Liver (tissue), 9 donors: ENCODE data around the gene ACTN4. TPM values are rescaled to one million over a fixed set of nuclear protein-coding genes. Genes with fewer than 3 reads are reported as not detected.

Experiments
- DNase-seq: peaks from one replicate; pipeline ENCODE4 v3.0.0-alpha.2; 2017; ENCODE audit warnings: low spot score
- H3K27ac ChIP-seq, 2 donors: one replicate each; pipeline ENCODE4 v1.7.0; 2013; ENCODE audit warnings: inconsistent platforms in 2 of 2, low read length in 2 of 2, control low read depth in 1 of 2, low read depth in 1 of 2, mild to moderate bottlenecking in 1 of 2
- H3K27me3 ChIP-seq, 4 donors: one replicate each; pipeline versions ENCODE4 v1.6.1 to v1.7.0; 2013; ENCODE audit warnings: low read length in 3 of 4, inconsistent platforms in 1 of 4, mild to moderate bottlenecking in 1 of 4, moderate library complexity in 1 of 4; ENCODE audit not compliant: control insufficient read depth in 4 of 4, insufficient read depth in 4 of 4
- H3K36me3 ChIP-seq, 4 donors: one replicate each; pipeline versions ENCODE4 v1.6.1 to v1.7.0; 2013; ENCODE audit warnings: low read length in 3 of 4, mild to moderate bottlenecking in 3 of 4, low read depth in 1 of 4, moderate library complexity in 1 of 4; ENCODE audit not compliant: control insufficient read depth in 4 of 4, insufficient read depth in 3 of 4
- H3K4me1 ChIP-seq, 4 donors: one replicate each; pipeline versions ENCODE4 v1.6.1 to v1.7.0; 2013; ENCODE audit warnings: low read length in 3 of 4, mild to moderate bottlenecking in 3 of 4, moderate library complexity in 1 of 4; ENCODE audit not compliant: control insufficient read depth in 4 of 4, insufficient read depth in 4 of 4
- H3K4me3 ChIP-seq, 3 donors: one replicate each; pipeline versions ENCODE4 v1.6.1 to v1.7.0; 2013; ENCODE audit warnings: low read length in 3 of 3, control low read depth in 1 of 3, low read depth in 1 of 3, mild to moderate bottlenecking in 1 of 3
- H3K9ac ChIP-seq, 2 donors: one replicate each; pipeline ENCODE4 v1.7.0; 2013; ENCODE audit warnings: low read length in 2 of 2, mild to moderate bottlenecking in 2 of 2, moderate library complexity in 2 of 2, control low read depth in 1 of 2, low read depth in 1 of 2
- H3K9me3 ChIP-seq, 4 donors: one replicate each; pipeline versions ENCODE4 v1.6.1 to v1.7.0; 2013; ENCODE audit warnings: low read length in 3 of 4; ENCODE audit not compliant: control insufficient read depth in 4 of 4
- EGR1 ChIP-seq, 2 donors: IDR thresholded peaks; 2 replicates each; pipeline ENCODE4 v1.6.1; 2016 to 2018; ENCODE audit warnings: antibody characterized with exemption in 2 of 2, low read depth in 2 of 2
- FOXA1 ChIP-seq: IDR thresholded peaks from 2 replicates; pipeline ENCODE4 v1.6.1; 2016; ENCODE audit warnings: antibody characterized with exemption
- FOXA2 ChIP-seq: IDR thresholded peaks from 2 replicates; pipeline ENCODE4 v1.6.1; 2016; ENCODE audit warnings: antibody characterized with exemption
- GABPA ChIP-seq, 2 donors: IDR thresholded peaks in 1 of 2; conservative IDR thresholded peaks in 1 of 2; 2 replicates each; pipeline ENCODE4 v1.6.1; 2016; ENCODE audit warnings: antibody characterized with exemption in 2 of 2, mild to moderate bottlenecking in 1 of 2, moderate library complexity in 1 of 2
- HNF4G ChIP-seq: IDR thresholded peaks from 2 replicates; pipeline ENCODE4 v1.6.1; 2016; ENCODE audit warnings: antibody characterized with exemption
- JUND ChIP-seq, 2 donors: IDR thresholded peaks; 2 replicates each; pipeline ENCODE4 v1.6.1; 2016; ENCODE audit warnings: antibody characterized with exemption in 2 of 2
- NR2F2 ChIP-seq: IDR thresholded peaks from 2 replicates; pipeline ENCODE4 v1.6.1; 2016; ENCODE audit warnings: antibody characterized with exemption
- RAD21 ChIP-seq, 2 donors: IDR thresholded peaks; 2 replicates each; pipeline ENCODE4 v1.6.1; 2016; ENCODE audit warnings: antibody characterized with exemption in 2 of 2, mild to moderate bottlenecking in 2 of 2
- RXRA ChIP-seq, 2 donors: IDR thresholded peaks; 2 replicates each; pipeline ENCODE4 v1.6.1; 2017 to 2018; ENCODE audit warnings: antibody characterized with exemption in 2 of 2, mild to moderate bottlenecking in 1 of 2
- SP1 ChIP-seq: IDR thresholded peaks from 2 replicates; pipeline ENCODE4 v1.6.1; 2018; ENCODE audit warnings: antibody characterized with exemption, mild to moderate bottlenecking
- YY1 ChIP-seq: IDR thresholded peaks from 2 replicates; pipeline ENCODE4 v1.6.1; 2016; ENCODE audit warnings: antibody characterized with exemption, mild to moderate bottlenecking
- WGBS: extraction: QIAGEN DNeasy Blood & Tissue Kit; methylation state at CpG from one replicate; pipeline ENCODE4 v1.1.7; 2013; 5-methylcytosine and 5-hydroxymethylcytosine counted together
- polyA plus RNA-seq, 2 donors: library from polyadenylated mRNA; stranded (reverse) in 1 of 2; unstranded in 1 of 2; fragments of 200-250 nt in 1 of 2; fragments of >200 nt in 1 of 2; fragmentation: Nextera tagmentation in 1 of 2; extraction: Ambion mirVana in 1 of 2; gene quantifications; one replicate each; pipeline versions ENCODE4 v1.2.1 to v1.2.3, GENCODE V29; 2013 to 2015
- total RNA-seq, 2 donors: library from RNA; depleted of rRNA; stranded (reverse); fragments of >200 nt; gene quantifications; one replicate each; pipeline ENCODE4 v1.2.3, GENCODE V29; 2014
- TF ChIP-seq, protein P1 (sequence below): IDR thresholded peaks from 2 replicates; pipeline ENCODE4 v1.6.1; 2016; ENCODE audit warnings: antibody characterized with exemption
- TF ChIP-seq, protein P2 (sequence below): IDR thresholded peaks from 2 replicates; pipeline ENCODE4 v1.6.1; 2016; ENCODE audit warnings: antibody characterized with exemption
- TF ChIP-seq, protein P3 (sequence below): IDR thresholded peaks from 2 replicates; pipeline ENCODE4 v1.6.1; 2016; ENCODE audit warnings: antibody characterized with exemption, mild to moderate bottlenecking
- TF ChIP-seq, protein P4 (sequence below): fragments of 150-350 bp; IDR thresholded peaks from 2 replicates; pipeline ENCODE4 v1.5.1; 2017; ENCODE audit warnings: improper control_type of control experiment, low read depth, low read length; ENCODE audit not compliant: missing input control
- donor health status: healthy.
- donor health status: healthy.
- donor health status: healthy.
- donor health status: healthy.
- donor health status: healthy.

ACTN4 gene
- total and polyA plus RNA-seq, 4 donors, result 35.4 to 164 (median 98.7) TPM

DNA sequence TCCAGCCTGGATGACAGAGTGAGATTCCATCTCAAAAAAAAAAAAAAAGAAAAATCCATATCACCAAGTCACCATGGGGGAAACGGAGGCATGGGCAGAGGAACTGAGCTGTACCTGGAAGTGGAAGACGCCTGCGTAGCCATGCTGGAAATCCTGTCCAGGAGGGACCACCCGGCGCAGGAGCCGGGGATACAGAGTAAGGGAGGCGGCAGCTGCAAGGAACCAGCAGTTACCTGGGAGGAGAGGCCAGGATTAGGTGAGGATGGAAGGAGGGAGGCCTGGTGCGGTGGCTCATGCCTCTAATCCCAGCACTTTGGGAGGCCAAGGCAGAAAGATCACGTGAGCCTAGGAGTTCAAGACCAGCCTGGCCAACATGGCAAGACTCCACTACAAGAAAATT, 94.8 kb downstream of the ACTN4 start:
- Histone ChIP-seq H3K27me3 (no peaks in the 10 kb centered on the region), H3K9ac (no peak overlapping the region), H3K4me1 (no peaks in the 10 kb centered on the region), H3K4me3 (no peak overlapping the region), H3K27ac (no peak overlapping the region), H3K36me3 (no peaks in the 10 kb centered on the region), H3K9me3 (no peaks in the 10 kb centered on the region)
- WGBS, result 91% methylated on average over 9 of the region's 9 CpGs
- DNase-seq, result no peak
- TF ChIP-seq, protein P1, sequence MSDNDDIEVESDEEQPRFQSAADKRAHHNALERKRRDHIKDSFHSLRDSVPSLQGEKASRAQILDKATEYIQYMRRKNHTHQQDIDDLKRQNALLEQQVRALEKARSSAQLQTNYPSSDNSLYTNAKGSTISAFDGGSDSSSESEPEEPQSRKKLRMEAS, result no peak
- TF ChIP-seq FOXA2, result no peak
- no peak for TF ChIP-seq HNF4G
- TF ChIP-seq GABPA (IDR thresholded peaks at IDR 0.05 in 1 of 2, conservative IDR thresholded peaks at IDR 0.05 in 1 of 2), result no peak
- no peak for TF ChIP-seq NR2F2
- TF ChIP-seq, protein P2, sequence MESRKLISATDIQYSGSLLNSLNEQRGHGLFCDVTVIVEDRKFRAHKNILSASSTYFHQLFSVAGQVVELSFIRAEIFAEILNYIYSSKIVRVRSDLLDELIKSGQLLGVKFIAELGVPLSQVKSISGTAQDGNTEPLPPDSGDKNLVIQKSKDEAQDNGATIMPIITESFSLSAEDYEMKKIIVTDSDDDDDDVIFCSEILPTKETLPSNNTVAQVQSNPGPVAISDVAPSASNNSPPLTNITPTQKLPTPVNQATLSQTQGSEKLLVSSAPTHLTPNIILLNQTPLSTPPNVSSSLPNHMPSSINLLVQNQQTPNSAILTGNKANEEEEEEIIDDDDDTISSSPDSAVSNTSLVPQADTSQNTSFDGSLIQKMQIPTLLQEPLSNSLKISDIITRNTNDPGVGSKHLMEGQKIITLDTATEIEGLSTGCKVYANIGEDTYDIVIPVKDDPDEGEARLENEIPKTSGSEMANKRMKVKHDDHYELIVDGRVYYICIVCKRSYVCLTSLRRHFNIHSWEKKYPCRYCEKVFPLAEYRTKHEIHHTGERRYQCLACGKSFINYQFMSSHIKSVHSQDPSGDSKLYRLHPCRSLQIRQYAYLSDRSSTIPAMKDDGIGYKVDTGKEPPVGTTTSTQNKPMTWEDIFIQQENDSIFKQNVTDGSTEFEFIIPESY, result no peak
- TF ChIP-seq, protein P3, sequence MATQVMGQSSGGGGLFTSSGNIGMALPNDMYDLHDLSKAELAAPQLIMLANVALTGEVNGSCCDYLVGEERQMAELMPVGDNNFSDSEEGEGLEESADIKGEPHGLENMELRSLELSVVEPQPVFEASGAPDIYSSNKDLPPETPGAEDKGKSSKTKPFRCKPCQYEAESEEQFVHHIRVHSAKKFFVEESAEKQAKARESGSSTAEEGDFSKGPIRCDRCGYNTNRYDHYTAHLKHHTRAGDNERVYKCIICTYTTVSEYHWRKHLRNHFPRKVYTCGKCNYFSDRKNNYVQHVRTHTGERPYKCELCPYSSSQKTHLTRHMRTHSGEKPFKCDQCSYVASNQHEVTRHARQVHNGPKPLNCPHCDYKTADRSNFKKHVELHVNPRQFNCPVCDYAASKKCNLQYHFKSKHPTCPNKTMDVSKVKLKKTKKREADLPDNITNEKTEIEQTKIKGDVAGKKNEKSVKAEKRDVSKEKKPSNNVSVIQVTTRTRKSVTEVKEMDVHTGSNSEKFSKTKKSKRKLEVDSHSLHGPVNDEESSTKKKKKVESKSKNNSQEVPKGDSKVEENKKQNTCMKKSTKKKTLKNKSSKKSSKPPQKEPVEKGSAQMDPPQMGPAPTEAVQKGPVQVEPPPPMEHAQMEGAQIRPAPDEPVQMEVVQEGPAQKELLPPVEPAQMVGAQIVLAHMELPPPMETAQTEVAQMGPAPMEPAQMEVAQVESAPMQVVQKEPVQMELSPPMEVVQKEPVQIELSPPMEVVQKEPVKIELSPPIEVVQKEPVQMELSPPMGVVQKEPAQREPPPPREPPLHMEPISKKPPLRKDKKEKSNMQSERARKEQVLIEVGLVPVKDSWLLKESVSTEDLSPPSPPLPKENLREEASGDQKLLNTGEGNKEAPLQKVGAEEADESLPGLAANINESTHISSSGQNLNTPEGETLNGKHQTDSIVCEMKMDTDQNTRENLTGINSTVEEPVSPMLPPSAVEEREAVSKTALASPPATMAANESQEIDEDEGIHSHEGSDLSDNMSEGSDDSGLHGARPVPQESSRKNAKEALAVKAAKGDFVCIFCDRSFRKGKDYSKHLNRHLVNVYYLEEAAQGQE, result no peak
- TF ChIP-seq YY1, result no peak
- TF ChIP-seq EGR1 (IDR thresholded peaks at IDR 0.05; ENCODE audit: low read depth in 2 of 2), result no peak
- no peak for TF ChIP-seq SP1
- TF ChIP-seq FOXA1, result no peak
- TF ChIP-seq, protein P4, sequence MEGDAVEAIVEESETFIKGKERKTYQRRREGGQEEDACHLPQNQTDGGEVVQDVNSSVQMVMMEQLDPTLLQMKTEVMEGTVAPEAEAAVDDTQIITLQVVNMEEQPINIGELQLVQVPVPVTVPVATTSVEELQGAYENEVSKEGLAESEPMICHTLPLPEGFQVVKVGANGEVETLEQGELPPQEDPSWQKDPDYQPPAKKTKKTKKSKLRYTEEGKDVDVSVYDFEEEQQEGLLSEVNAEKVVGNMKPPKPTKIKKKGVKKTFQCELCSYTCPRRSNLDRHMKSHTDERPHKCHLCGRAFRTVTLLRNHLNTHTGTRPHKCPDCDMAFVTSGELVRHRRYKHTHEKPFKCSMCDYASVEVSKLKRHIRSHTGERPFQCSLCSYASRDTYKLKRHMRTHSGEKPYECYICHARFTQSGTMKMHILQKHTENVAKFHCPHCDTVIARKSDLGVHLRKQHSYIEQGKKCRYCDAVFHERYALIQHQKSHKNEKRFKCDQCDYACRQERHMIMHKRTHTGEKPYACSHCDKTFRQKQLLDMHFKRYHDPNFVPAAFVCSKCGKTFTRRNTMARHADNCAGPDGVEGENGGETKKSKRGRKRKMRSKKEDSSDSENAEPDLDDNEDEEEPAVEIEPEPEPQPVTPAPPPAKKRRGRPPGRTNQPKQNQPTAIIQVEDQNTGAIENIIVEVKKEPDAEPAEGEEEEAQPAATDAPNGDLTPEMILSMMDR, result no peak
- TF ChIP-seq RXRA (IDR thresholded peaks at IDR 0.05), result no peak
- no peak for TF ChIP-seq JUND (IDR thresholded peaks at IDR 0.05)

DNA sequence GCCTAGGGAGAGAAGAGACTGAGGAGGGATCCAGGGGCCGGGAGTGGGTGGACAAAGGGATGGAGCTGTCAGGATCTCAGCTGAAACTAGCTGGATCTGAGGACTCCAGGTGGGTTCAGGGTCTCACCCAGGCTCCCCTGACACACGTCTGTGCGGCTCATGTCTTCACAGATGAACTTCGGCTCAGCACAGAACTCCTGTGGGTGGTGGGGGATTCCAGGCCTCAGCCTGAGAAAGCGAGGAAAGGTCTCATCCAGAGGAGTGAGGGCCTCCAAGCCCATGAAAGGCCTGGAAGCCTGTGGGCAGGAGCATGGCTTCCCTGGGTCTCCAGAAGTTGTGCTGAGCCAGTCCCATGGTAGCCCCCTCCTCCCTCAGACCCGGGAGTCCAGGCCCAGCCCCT, 95.5 kb downstream of the ACTN4 start:
- Histone ChIP-seq H3K36me3 (no peaks in the 10 kb centered on the region), H3K9ac (no peak overlapping the region), H3K27ac (no peak overlapping the region), H3K4me3 (no peak overlapping the region), H3K4me1 (no peaks in the 10 kb centered on the region), H3K27me3 (no peaks in the 10 kb centered on the region), H3K9me3 (no peaks in the 10 kb centered on the region)
- no peak for TF ChIP-seq FOXA2
- TF ChIP-seq RAD21 (IDR thresholded peaks at IDR 0.05), result no peak
- TF ChIP-seq HNF4G, result no peak
- no peak for TF ChIP-seq YY1
- WGBS, result 92% methylated on average over 6 of the region's 6 CpGs
- no peak for DNase-seq
